Panc1 (cell line): ENCODE measurements around the gene TRAF3IP1. TPM values are rescaled to one million over a fixed set of nuclear protein-coding genes. Genes with fewer than 3 reads are reported as not detected.

Experiments used
- ATAC-seq: fragments of 200-7000 bp; cut with Tn5 transposase; 2 replicates; pipeline ENCODE4 v1.9.1; 2020; ENCODE audit warnings: mild to moderate bottlenecking, moderate library complexity
- BruUV-seq: library from RNA; stranded (reverse); fragments of 400-500 nt; replicated peaks from 2 replicates; lab custom pipeline; 2021; lab: Mats Ljungman, UMichigan
- CTCF ChIA-PET: fragments of 300-600 bp; sonication (Branson Sonifier 250); formaldehyde crosslinking; loops from one replicate; lab custom pipeline; 2022; ENCODE audit warnings: antibody characterized with exemption; lab: Charles Lee
- POLR2A ChIA-PET: fragments of 300-600 bp; sonication (Branson Sonifier 250); formaldehyde crosslinking; loops from one replicate; lab custom pipeline; 2022; ENCODE audit warnings: antibody characterized with exemption; lab: Charles Lee
- DNase-seq: peaks from one replicate; pipeline ENCODE4 v3.0.0-alpha.2; 2010; ENCODE audit warnings: low read depth, low spot score
- H3K27ac ChIP-seq: 2 replicates; pipeline ENCODE4 v1.5.1; 2011; ENCODE audit warnings: mild to moderate bottlenecking, low read length, inconsistent platforms
- H3K27me3 ChIP-seq: fragments of 200-500 bp; sonication (Bioruptor generic); 2 replicates; pipeline ENCODE4 v1.6.0; 2014; ENCODE audit warnings: low read length, inconsistent platforms; ENCODE audit not compliant: control insufficient read depth, insufficient read depth
- H3K36me3 ChIP-seq: fragments of 200-500 bp; sonication (Bioruptor generic); 2 replicates; pipeline ENCODE4 v1.5.1; 2014; ENCODE audit warnings: inconsistent platforms, mild to moderate bottlenecking, low read length, moderate library complexity; ENCODE audit not compliant: control insufficient read depth, insufficient read depth
- H3K4me1 ChIP-seq: 2 replicates; pipeline ENCODE4 v1.5.1; 2011; ENCODE audit warnings: inconsistent platforms, mild to moderate bottlenecking, low read length, moderate library complexity; ENCODE audit not compliant: control insufficient read depth, insufficient read depth
- H3K4me3 ChIP-seq, 2 experiments: 2 replicates each; pipeline ENCODE4 v1.5.1; 2011 to 2012; ENCODE audit warnings: low read depth in 2 of 2, low read length in 2 of 2, mild to moderate bottlenecking in 2 of 2, inconsistent platforms in 1 of 2, moderate library complexity in 1 of 2
- H3K9me3 ChIP-seq: fragments of 200-500 bp; sonication (Bioruptor generic); 2 replicates; pipeline ENCODE4 v1.5.1; 2014; ENCODE audit warnings: low read depth, mild to moderate bottlenecking, inconsistent platforms, low read length, moderate library complexity; ENCODE audit not compliant: control insufficient read depth, insufficient read depth
- CTCF ChIP-seq: fragments of 450-650 bp; IDR thresholded peaks from 2 replicates; pipeline ENCODE4 v1.5.1; 2017; ENCODE audit warnings: mild to moderate bottlenecking
- POLR2AphosphoS5 ChIP-seq: IDR thresholded peaks from 2 replicates; pipeline ENCODE4 v1.6.1; 2012; ENCODE audit warnings: mild to moderate bottlenecking, low read depth, low read length, moderate library complexity
- REST ChIP-seq, 2 experiments: IDR thresholded peaks; 2 replicates each; pipeline ENCODE4 v1.6.1; 2011 to 2012; ENCODE audit warnings: low read depth in 2 of 2, control low read depth in 1 of 2, low read length in 1 of 2, mild to moderate bottlenecking in 1 of 2, moderate library complexity in 1 of 2; ENCODE audit not compliant: insufficient read depth in 1 of 2
- SIN3A ChIP-seq: IDR thresholded peaks from 2 replicates; pipeline ENCODE4 v1.6.1; 2012; ENCODE audit warnings: low read depth, mild to moderate bottlenecking, low read length, moderate library complexity, borderline replicate concordance; ENCODE audit not compliant: insufficient read depth
- TCF7L2 ChIP-seq: IDR thresholded peaks from 2 replicates; pipeline ENCODE4 v1.6.1; 2011; ENCODE audit warnings: mild to moderate bottlenecking, low read depth, low read length, inconsistent platforms
- in situ Hi-C: cut with HindIII; loops from 2 replicates; pipeline ENCODE4 v1.10.0; 2016; ENCODE audit warnings: low sequenced_read_pairs, low pct_unique_long_range_greater_than_20kb
- intact Hi-C: fragments of 100-400 bp; cut with micrococcal nuclease; formaldehyde crosslinking; loops from one replicate; pipeline ENCODE4 v1.10.0; 2022; ENCODE audit not compliant: unreplicated experiment
- total RNA-seq: library from RNA; stranded (reverse); gene quantifications from one replicate; pipeline ENCODE4 v1.2.1, GENCODE V29; 2021; ENCODE audit not compliant: unreplicated experiment

The TRAF3IP1 gene
- total RNA-seq, 1 experiment from 2014 or later = 23.4 TPM

- DNase-seq (no peak), ATAC-seq (peak; percentile 53)
- peaks cover 18% of the 10 kb centered on the region for H3K4me1 ChIP-seq
- no peak for TF ChIP-seq TCF7L2
- TF ChIP-seq CTCF = no peak
- no peak for TF ChIP-seq REST (IDR thresholded peaks at IDR 0.05; ENCODE audit: insufficient read depth in 1 of 2, low read depth in 2 of 2, low read length in 1 of 2)
- TF ChIP-seq SIN3A = no peak
- ChIA-PET CTCF (no interaction called here), POLR2A (interaction anchor here (1.2 kb wide), 1 partner anchor 23 kb away, joined by 3 read pairs; no protein-coding TSS in a partner anchor)
- intact Hi-C loops (no loop called here), in situ Hi-C loops (no loop called here)
- H3K27ac ChIP-seq = peak overlapping the region; percentile 92
- peak overlapping the region; percentile 92 to 94 for H3K4me3 ChIP-seq
- no peaks in the 10 kb centered on the region; the same call in 1 of the 2 replicates for H3K36me3 ChIP-seq
- TSS peak; percentile 99 for BruUV-seq
- H3K9me3 ChIP-seq = 0 out of 2 replicates have a peak, but pooled peaks cover 5% of the 10 kb centered on the region
- no peaks in the 10 kb centered on the region for H3K27me3 ChIP-seq
Measured at GRCh38 chr2:238425979-238426567, 105.8 kb downstream of the TRAF3IP1 start.

GRCh38 chr2:238426568-238427434 is 106.5 kb downstream of the TRAF3IP1 start, which contains the start of gene ASB1:
Gene ASB1, plus strand, starts transcription at chr2:238426927. Its CDS starts 144 bp downstream, at chr2:238427071.
- no peak for DNase-seq
- peak; percentile 88 for ATAC-seq
- peak; percentile 77 for TF ChIP-seq POLR2AphosphoS5
- TF ChIP-seq SIN3A = peak; percentile 63; the same call in 1 of the 2 replicates
- no peak for TF ChIP-seq TCF7L2
- Histone ChIP-seq H3K36me3 (no peaks in the 10 kb centered on the region; the same call in 1 of the 2 replicates), H3K27me3 (no peaks in the 10 kb centered on the region), H3K4me3 (peak within 1 kb of the TSS; percentile 92 to 94), H3K9me3 (0 out of 2 replicates have a peak, but pooled peaks cover 5% of the 10 kb centered on the region), H3K27ac (peak within 1 kb of the TSS; percentile 92), H3K4me1 (peaks cover 18% of the 10 kb centered on the region)
- BruUV-seq = no TSS peak
- in situ Hi-C loops (no loop called here), intact Hi-C loops (no loop called here)
- ChIA-PET POLR2A (interaction anchor here (0.5 to 1.4 kb wide), 3 partner anchors 13 to 470 kb away, joined by 3 to 4 read pairs (median 3); no protein-coding TSS in a partner anchor), CTCF (no interaction called here)
